HPDE6-E6E7 (cell line): ENCODE measurements around the gene CIAO1.
"Not testable (repeated sequence)": the region's sequence is repeated elsewhere in the genome, so short reads cannot be mapped to it uniquely, and the experiment has no call there.

Experiments
- DNase-seq: peaks from one replicate; pipeline ENCODE4 v3.0.0; 2011; ENCODE audit warnings: missing footprints; ENCODE audit errors: extremely low spot score

Gene CIAO1

DNA sequence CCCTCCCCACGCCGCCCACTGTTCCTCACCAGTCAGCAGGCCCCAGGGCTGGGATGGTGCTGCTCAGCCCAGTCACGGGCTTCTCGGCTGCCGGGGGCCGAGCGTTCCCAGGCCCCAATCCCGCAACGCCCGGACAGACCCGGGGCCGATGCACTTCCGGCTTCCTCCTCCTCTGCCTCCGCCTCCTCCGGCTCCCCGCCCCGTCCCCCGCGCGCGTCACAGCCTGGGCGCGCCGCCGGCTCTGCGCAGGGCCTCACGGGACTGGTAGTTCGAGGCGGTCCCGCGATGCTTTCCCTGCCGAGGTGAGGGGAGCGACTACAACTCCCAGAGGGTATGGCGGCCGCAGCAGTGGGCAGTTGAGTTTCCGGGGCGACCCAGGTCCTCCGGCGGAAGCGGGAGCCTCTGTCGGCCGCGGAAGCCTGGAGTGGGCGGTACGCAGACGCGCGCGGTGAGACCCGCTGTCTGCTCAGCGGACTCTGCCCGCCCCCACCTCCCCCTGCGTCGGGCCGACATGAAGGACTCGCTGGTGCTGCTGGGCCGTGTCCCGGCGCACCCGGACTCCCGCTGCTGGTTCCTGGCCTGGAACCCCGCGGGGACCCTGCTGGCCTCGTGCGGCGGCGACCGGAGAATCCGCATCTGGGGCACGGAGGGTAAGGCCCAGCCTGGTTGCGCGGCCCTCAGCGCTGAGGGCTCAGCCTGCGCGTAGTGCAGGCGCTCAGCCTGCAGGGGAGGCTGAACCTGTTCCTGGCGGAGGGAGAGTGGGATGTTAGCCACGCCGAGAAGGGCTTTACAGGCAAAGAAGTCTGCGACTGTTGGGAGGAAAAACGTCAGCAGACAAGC, at the start of gene CIAO1, which contains the start of gene TMEM127:
Gene CIAO1 (plus strand): TSS at position 386 of the 840 bp plus-strand sequence. CDS start 126 bp downstream, at position 512.
Gene TMEM127 (minus strand): TSS at position 158 of the 840 bp plus-strand sequence. CDS start 616 bp downstream, outside the sequence.
- DNase-seq = peak; percentile 98

DNA sequence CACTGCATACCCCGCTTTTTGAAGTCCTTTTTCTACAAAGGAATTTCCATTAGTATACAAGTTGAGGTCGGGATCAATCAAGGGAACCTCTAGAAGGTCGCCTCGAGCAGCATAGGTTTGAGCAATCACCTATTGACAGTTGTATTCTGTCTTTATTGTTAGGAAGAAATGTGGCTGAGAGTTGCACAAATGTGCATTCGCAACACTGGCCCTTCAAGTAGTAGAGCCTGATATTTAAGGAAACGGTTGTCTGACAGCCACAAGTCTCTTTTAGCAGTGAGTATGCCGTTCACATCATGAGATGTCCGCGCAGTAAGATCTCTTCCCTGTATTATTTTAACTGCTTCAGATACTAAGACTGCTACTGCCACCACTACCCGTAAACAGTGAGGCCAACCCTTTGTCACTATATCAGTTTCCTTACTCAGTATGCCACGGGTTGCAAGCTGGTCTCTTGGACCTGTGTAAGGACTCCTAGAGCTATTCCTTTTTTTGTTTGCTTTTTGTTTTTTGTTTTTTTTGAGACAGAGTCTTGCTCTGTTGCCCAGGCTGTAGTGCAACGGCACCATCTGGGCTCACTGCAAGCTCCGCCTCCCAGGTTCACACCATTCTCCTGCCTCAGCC, 47.4 kb upstream of the CIAO1 start:
- no peak for DNase-seq

DNA sequence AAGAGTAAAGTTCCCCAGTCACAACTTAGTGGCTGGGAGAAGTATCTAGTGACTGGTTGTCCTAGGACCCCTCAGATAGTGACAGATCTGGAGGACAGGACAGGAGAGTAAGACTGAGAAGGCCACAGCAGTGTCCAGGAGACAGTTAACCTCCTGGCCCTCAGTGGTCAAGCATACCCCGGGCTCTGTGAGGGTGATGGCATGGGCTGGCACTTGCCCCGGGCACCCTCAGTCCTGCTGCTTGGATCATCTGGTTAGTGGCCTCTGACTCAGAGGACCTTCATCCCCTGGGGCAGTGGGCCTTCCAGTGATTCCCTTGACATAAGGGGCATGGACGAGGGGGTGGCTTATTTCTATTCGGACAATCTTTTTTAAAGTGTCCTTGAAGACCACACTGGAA, 46.1 kb upstream of the CIAO1 start:
- DNase-seq = not testable (repeated sequence)

- not testable (repeated sequence) for DNase-seq
Observed at GRCh38 chr2:96221106-96221505, 44.9 kb upstream of the CIAO1 start.

GRCh38 chr2:96225016-96225533, 41.0 kb upstream of the CIAO1 start:
- DNase-seq = no peak

- DNase-seq = no peak
Observed at GRCh38 chr2:96231316-96231715, 34.7 kb upstream of the CIAO1 start.

- DNase-seq = no peak
Observed at GRCh38 chr2:96233436-96233835, 32.6 kb upstream of the CIAO1 start.

- no peak for DNase-seq
Observed at GRCh38 chr2:96233880-96234316, 32.1 kb upstream of the CIAO1 start.

GRCh38 chr2:96236882-96237281, 29.1 kb upstream of the CIAO1 start:
- no peak for DNase-seq

- DNase-seq = no peak
Observed at GRCh38 chr2:96238266-96238665, 27.8 kb upstream of the CIAO1 start.

GRCh38 chr2:96239091-96239490, 26.9 kb upstream of the CIAO1 start:
- DNase-seq = no peak

- DNase-seq = no peak
Observed at GRCh38 chr2:96239745-96240264, 26.2 kb upstream of the CIAO1 start.

DNA sequence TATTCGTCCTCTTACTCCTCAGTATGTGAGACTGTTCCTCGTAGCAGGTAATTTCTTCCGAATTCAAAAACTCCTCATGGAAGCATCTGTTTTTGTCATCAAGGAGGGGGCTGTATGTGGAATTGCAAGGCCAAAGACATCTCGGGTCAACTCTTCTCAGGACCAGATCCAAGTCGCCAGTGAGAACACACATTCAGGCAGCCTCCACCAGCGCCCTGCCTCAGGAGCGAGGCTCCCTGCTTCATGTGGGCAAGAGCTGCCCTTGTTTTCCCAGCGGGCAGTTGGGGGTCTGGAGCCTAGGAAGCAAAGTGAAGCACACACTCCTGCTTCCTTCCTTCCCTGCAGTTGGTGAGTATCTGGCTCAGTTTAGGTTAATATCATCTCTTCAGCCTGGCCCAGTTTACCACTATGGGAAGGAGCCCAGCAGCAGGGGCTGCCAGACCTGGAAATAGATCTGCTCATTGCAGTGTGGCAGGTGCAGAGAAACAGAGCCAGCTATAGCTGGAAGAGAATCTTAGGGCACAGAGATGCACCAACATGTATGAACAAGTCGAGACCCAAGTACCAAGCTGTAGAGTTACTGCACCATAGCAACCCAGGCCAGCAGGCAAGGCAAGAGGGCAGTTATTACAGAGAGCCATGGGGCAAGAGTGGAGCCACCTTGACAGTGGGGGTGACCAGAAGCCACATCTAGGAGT, 25.5 kb upstream of the CIAO1 start:
- DNase-seq = peak; percentile 35

- no peak for DNase-seq
Observed at GRCh38 chr2:96241227-96241626, 24.8 kb upstream of the CIAO1 start.

DNA sequence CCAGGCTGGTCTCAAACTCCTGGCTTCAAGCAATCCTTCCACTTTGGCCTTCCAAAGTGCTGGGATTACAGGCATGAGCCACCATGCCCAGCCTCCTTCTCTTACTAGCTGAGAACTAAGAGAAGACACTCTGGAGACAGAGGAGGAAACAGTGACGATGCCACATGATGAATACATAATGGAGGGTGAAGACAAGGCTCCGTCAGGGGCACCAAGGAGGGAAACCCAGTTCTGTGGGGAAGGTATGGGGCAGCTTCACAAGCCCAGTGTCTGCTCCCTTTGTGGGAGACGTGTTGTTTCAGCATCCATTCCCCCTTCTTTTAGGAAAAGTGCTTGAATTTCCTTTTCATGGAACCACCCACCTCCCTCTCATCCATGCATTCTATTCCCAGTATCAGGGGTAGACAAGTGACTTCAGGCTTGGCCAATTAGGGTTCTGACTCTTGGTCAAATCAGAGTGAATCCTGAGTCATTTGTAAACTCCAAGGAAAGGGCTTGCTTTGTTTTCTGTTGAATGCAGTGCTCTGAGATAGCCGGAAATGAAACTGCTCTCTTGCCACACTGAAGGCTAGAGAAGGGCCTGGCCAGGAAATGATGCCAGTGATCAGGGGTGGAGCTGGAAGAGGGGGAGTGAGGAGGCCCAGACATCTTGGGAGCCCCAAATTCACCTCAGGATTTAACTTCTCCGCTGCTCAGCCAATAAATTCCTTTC, 24.0 kb upstream of the CIAO1 start:
- DNase-seq = peak; percentile 71

GRCh38 chr2:96243843-96244242, 22.2 kb upstream of the CIAO1 start:
- no peak for DNase-seq

DNA sequence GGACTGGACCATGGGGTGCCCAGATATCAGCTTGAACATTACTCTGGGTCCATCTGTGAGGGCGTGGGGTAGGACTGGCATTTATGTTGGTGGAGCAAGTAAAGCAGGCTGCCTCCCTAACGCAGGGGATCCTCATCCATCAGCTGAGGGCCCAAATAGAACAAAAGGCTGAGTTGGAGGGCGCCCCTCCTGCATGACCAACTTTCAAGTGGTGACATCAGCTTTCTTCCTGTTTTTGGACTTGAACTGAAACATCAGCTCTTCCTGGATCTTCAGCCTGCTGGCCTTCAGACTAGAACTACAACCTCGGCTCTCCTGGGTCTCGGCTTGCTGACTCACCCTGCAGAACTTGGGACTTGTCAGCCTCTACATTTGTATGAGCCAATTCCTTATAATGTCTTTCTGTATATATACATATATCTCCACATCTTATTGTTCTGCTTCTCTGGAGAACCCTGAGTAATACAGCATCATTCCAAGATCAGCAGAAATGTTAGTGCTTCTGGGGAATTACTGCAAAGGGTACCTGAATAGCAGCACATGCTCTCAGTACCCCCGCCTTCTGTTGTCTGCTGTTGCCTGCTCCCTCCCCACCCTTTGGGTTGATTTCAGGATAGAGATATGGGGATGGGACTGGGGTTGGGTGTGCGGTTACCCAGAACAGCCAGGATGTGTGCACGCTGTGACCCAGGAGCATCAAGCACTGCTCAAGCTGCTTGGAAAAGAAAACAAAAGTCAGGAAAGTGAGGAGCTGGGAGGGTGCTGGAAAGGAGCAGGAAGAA, 20.2 kb upstream of the CIAO1 start:
- DNase-seq = no peak

DNA sequence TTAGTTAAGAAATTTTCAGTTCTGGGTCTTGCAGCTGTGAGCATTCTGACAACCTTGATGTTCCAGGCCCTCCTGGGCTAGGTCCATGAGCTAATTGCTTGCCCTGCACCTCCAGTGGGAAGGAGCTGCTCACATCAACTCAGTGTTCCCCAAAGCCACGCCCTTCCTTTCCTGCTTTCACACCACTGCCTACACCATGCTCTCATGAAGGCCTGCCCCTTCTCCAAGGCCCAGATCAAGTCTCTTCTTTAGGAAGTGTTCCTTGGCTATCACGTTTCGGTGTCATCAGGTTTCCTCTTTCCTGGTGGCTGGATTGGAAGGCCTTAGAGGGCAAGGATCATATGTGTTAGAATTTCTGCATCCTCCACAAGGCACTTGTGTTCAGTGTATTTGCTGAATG, 19.0 kb upstream of the CIAO1 start:
- DNase-seq = no peak

DNA sequence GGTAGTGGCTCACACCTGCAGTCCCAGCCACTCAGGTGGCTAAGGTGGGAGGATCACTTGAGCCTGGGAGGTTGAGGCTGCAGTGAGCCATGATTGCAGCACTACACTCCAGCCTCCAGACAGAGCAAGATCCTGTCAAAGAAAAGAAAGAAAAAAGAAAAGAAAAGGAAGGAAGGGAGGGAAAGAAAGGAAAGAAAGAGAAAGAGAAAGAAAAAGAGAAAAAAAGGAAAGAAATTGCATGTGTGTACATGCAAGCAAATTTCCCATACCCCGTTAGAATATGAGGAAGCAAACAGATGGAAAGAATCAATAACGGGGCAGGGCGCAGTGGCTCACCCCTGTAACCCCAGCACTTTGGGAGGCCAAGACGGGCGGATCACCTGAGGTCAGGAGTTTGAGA, 18.1 kb upstream of the CIAO1 start:
- no peak for DNase-seq

DNA sequence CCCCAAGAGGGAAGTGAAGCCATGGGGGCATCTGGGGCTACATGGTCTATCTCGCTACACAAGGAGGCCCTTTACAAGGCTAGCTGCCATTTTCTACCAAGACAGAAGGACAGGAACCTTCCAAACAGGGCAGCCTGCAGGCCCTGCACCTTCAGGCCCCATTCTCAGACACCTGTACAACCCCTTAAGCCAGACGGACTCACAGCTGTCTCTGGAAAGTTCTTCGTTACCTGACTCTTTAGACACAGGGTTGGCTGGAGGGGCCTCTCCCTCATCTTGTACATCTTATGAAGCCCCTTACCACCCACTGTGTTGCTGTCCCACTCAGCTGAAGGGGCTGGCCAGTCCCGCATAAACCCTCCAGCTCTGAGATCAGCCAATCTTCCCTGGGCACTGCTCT, 17.4 kb upstream of the CIAO1 start:
- DNase-seq = no peak
